Measurements from ENCODE around the gene SOD2.
"Not testable (repeated sequence)": the region's sequence is repeated elsewhere in the genome, so short reads cannot be mapped to it uniquely, and the experiment has no call there.

SOD2 gene

DNA sequence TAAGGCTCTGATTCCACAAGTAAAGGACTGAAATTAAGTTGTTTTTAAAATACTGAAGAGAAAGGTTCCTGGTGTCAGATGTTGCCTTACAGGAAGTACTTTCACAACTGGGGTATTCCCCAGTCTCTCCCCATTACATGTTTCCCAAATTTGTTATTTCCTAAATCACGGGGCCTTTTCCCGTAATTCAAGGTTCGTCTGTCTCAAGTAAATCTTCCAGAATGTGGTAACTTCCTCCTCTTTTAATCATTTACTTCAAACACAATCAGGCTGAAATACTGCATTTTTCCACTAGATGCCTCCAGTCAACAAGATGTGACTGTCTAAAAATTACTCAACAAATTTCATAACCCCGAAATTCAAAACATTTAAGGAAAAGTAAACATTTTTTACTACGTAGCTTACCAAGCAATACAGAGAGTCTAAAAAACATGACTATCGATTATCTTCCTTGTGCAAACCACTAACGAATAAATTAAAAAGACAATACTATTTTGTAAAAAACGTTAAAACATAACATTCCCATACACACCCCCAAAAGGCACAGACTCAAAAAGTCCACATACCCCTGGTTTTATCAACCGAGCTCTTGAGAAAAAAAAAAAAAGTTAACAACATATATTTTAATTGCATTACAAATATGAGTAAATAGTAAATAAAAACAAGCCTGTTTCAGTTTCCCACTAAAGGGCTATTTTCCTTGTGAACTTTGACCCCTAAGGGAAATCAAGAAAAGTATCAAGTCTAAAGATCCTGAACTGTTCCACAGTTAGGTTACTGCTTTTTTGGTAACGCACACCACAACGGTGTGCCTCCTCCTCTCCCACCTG, 1.7 kb downstream of the SOD2 start:
- Histone ChIP-seq H3K27me3 (no peaks in the 10 kb centered on the region), H3K9me3 (peaks cover 1% of the 10 kb centered on the region), H3K27ac (peak overlapping the region; percentile 98), H3K36me3 (peaks cover 67% of the 10 kb centered on the region), H3K4me3 (ENCODE audit: low read depth in 1 of 2, low read length in 1 of 2) (peak overlapping the region; percentile 93), H3K4me1 (ENCODE audit: control insufficient read depth in 1 of 2, insufficient read depth in 1 of 2, low read depth in 1 of 2, low read length in 1 of 2) (peaks cover 63 to 78% of the 10 kb centered on the region in 2 experiments)
- TF ChIP-seq, protein P1, sequence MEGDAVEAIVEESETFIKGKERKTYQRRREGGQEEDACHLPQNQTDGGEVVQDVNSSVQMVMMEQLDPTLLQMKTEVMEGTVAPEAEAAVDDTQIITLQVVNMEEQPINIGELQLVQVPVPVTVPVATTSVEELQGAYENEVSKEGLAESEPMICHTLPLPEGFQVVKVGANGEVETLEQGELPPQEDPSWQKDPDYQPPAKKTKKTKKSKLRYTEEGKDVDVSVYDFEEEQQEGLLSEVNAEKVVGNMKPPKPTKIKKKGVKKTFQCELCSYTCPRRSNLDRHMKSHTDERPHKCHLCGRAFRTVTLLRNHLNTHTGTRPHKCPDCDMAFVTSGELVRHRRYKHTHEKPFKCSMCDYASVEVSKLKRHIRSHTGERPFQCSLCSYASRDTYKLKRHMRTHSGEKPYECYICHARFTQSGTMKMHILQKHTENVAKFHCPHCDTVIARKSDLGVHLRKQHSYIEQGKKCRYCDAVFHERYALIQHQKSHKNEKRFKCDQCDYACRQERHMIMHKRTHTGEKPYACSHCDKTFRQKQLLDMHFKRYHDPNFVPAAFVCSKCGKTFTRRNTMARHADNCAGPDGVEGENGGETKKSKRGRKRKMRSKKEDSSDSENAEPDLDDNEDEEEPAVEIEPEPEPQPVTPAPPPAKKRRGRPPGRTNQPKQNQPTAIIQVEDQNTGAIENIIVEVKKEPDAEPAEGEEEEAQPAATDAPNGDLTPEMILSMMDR (IDR thresholded peaks at IDR 0.05), result peak; percentile 98

DNA sequence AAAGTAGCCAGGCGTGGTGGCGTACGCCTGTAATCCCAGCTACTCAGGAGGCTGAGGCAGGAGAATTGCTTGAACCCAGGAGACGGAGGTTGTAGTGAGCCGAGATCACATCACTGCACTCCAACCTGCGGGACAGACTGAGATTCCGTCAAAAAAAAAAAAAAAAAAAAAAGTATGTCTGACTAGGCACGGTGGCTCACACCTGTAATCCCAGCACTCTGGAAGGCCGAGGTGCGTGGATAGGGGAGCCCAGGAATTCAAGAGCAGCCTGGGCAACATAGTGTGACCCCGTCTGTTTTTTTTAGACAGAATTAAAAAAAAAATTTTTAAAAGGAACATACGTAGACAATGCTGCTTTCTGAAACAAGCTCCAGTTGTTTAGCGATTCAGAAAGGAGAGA, 2.9 kb downstream of the SOD2 start:
- peak overlapping the region; percentile 93 for H3K4me3 ChIP-seq (ENCODE audit: low read depth in 1 of 2, low read length in 1 of 2)
- H3K4me1 ChIP-seq (ENCODE audit: control insufficient read depth in 1 of 2, insufficient read depth in 1 of 2, low read depth in 1 of 2, low read length in 1 of 2), result peaks cover 62 to 78% of the 10 kb centered on the region in 2 experiments
- peaks cover 79% of the 10 kb centered on the region for H3K36me3 ChIP-seq
- not testable (repeated sequence) for H3K27me3 ChIP-seq, H3K9me3 ChIP-seq
- peak overlapping the region; percentile 98 for H3K27ac ChIP-seq

DNA sequence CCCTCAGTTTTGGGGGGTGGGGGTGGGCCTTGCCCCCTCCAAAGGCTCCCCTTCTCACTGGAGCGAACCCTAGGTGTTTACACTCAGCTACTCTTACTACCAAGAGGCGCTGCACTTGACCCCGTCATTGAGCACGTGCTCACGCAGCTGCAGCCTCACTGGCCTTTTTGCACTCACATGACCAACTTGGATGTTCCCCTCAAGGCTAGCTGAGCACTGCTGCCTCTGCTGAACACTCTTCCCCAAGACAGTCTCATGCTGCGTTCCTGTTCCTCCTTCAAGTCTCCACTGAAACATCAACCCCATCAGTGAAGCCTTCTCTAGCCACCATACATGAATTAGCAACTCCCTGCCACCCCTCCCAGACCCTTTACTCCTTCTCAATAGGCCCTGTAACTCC, 4.0 kb downstream of the SOD2 start:
- Histone ChIP-seq H3K27ac (peak overlapping the region; percentile 98), H3K4me3 (ENCODE audit: low read depth in 1 of 2, low read length in 1 of 2) (peak overlapping the region; percentile 93)

GRCh38 chr6:159688266-159688905, 4.7 kb downstream of the SOD2 start:
- peak overlapping the region; percentile 98 for H3K27ac ChIP-seq
- peaks cover 18% of the 10 kb centered on the region for H3K9me3 ChIP-seq
- H3K4me3 ChIP-seq (ENCODE audit: low read depth in 1 of 2, low read length in 1 of 2), result peak overlapping the region; percentile 93
- peaks cover 67 to 81% of the 10 kb centered on the region in 2 experiments for H3K4me1 ChIP-seq (ENCODE audit: control insufficient read depth in 1 of 2, insufficient read depth in 1 of 2, low read depth in 1 of 2, low read length in 1 of 2)
- TF ChIP-seq, protein P1 (IDR thresholded peaks at IDR 0.05), result no peak
- H3K36me3 ChIP-seq, result peaks cover 96% of the 10 kb centered on the region
- no peaks in the 10 kb centered on the region for H3K27me3 ChIP-seq

More for the DNA sequence above, 4.0 kb downstream of the SOD2 start:
- H3K4me1 ChIP-seq (ENCODE audit: control insufficient read depth in 1 of 2, insufficient read depth in 1 of 2, low read depth in 1 of 2, low read length in 1 of 2), result peaks cover 61 to 77% of the 10 kb centered on the region in 2 experiments
- H3K36me3 ChIP-seq, result peaks cover 90% of the 10 kb centered on the region
- H3K27me3 ChIP-seq, result no peaks in the 10 kb centered on the region
- peaks cover 13% of the 10 kb centered on the region for H3K9me3 ChIP-seq
- TF ChIP-seq, protein P1 (IDR thresholded peaks at IDR 0.05), result no peak

DNA sequence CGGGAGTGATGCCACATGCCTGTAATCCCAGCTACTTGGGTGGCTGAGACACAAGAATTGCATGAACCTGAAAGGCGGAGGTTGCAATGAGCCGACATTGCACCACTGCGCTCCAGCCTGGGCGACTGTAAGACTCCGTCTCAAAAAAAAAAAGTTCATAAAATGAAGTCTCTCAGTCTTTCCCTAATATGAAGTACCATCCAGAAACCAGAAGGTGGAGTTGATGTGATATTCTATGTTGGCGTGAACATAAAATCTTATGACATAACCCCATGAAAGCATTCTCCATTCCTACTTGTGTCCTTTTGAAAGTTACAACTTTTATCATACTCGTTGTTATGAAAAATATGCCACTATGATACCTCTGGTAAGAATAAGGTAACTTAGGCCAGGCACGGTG, 5.7 kb downstream of the SOD2 start:
- H3K4me1 ChIP-seq (ENCODE audit: control insufficient read depth in 1 of 2, insufficient read depth in 1 of 2, low read depth in 1 of 2, low read length in 1 of 2), result peaks cover 77 to 89% of the 10 kb centered on the region in 2 experiments
- no peaks in the 10 kb centered on the region for H3K27me3 ChIP-seq
- H3K27ac ChIP-seq, result peak overlapping the region; percentile 98
- peaks cover 100% of the 10 kb centered on the region for H3K36me3 ChIP-seq
- TF ChIP-seq, protein P1 (IDR thresholded peaks at IDR 0.05), result no peak
- H3K4me3 ChIP-seq (ENCODE audit: low read depth in 1 of 2, low read length in 1 of 2), result peak overlapping the region; percentile 25 to 40
- H3K9me3 ChIP-seq, result peaks cover 26% of the 10 kb centered on the region

- H3K27me3 ChIP-seq, result no peaks in the 10 kb centered on the region
- TF ChIP-seq, protein P1 (IDR thresholded peaks at IDR 0.05), result no peak
- H3K4me1 ChIP-seq (ENCODE audit: control insufficient read depth in 1 of 2, insufficient read depth in 1 of 2, low read depth in 1 of 2, low read length in 1 of 2), result peaks cover 84 to 89% of the 10 kb centered on the region in 2 experiments
- peaks cover 100% of the 10 kb centered on the region for H3K36me3 ChIP-seq
- peaks cover 32% of the 10 kb centered on the region for H3K9me3 ChIP-seq
- peak overlapping the region; percentile 35 for H3K27ac ChIP-seq
- H3K4me3 ChIP-seq (ENCODE audit: low read depth in 1 of 2, low read length in 1 of 2), result peak overlapping the region; percentile 25 to 40
Observed at GRCh38 chr6:159686703-159687102, 6.3 kb downstream of the SOD2 start.
